Omental fat pad (tissue), 4 donors: Measurements from ENCODE around the gene TBC1D2. TPM values are rescaled to one million over a fixed set of nuclear protein-coding genes. Genes with fewer than 3 reads are reported as not detected.

ENCODE experiments used
- ATAC-seq: fragments of 150-250 bp; one replicate; pipeline ENCODE4 v1.9.1; 2016; ENCODE audit warnings: mild to moderate bottlenecking, moderate library complexity; ENCODE audit not compliant: low FRiP score
- DNase-seq: peaks from one replicate; pipeline ENCODE4 v3.0.0-alpha.2; 2019; ENCODE audit warnings: low spot score
- CTCF ChIP-seq, 3 donors: fragments of 450-650 bp; IDR thresholded peaks; one replicate each; pipeline ENCODE4 v1.5.1; 2016 to 2017; ENCODE audit warnings: antibody characterized with exemption in 3 of 3, mild to moderate bottlenecking in 3 of 3, moderate library complexity in 2 of 3
- total RNA-seq, 4 donors: library from RNA; depleted of rRNA; stranded (reverse); fragments of >200 nt; gene quantifications; one replicate each; pipeline ENCODE4 v1.1.0, GENCODE V29; 2016

TBC1D2 gene
- total RNA-seq, 4 donors from 2014 or later, result 7.6 to 37.9 (median 12.4) TPM

DNA sequence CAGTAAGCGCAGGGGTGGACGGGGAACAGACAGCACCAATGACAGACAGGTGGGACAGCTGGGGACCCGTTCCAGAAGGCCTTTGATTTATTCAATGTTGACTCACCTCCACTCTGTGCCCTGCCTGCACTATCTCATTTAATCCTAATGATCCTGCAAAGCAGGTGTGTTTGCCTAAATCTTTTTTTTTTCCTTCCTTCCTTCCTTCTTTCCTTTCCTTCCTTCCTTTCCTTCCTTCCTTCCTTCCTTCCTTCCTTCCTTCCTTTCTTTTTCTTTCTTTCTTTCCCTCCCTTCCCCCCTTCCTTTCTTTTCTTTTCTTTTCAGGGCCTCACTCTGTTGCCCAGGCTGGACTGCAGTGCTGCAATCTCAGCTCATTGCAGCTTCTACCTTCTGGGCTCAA is 45.9 kb downstream of the TBC1D2 start:
- DNase-seq (no peak), ATAC-seq (no peak)
- TF ChIP-seq CTCF (IDR thresholded peaks at IDR 0.05), result no peak

GRCh38 chr9:98208635-98209034 is 46.8 kb downstream of the TBC1D2 start:
- DNase-seq (no peak), ATAC-seq (no peak)
- TF ChIP-seq CTCF (IDR thresholded peaks at IDR 0.05), result no peak

DNA sequence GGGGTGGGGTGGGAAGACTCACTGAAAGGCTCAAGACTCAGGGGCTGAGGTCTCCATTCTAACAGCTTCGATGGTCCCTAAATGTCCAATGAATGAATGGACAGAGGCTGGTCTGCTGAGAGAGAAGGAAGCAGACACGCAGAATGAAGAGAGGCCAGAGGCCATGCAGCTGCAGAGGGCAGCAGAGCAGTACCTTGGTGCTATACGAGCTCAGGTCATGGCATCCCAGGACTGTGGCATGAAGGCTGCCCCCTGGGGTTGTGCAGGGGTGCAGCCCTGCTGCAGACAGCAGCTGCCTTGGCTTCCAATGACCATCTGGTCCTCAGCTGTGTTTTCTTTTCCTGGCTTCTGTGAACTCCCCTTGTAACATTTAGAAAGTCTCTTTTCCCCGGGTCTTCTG is 47.8 kb downstream of the TBC1D2 start:
- ATAC-seq (no peak), DNase-seq (no peak)
- no peak for TF ChIP-seq CTCF (IDR thresholded peaks at IDR 0.05)

- TF ChIP-seq CTCF (IDR thresholded peaks at IDR 0.05), result no peak
- DNase-seq (no peak), ATAC-seq (no peak)
Measured at GRCh38 chr9:98206754-98207153, 48.7 kb downstream of the TBC1D2 start.

DNA sequence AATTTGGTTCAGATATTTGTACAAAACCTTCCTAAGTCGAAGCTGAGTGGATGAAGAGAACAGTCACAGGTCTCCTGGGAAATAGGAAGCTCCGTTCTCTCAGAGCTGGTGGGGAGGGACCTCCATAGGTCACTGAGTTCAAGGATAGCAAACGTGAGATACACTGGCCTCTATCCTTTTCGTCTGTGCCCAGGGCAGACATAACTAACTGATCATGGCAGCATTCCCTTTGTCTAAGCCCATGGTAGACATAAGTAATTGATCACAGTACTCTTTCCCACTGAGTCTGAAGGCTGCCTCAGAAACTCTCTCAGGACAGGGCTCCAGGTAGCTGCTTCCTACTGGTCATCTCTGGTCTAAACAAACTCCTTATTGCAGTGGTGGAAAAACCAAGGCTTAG is 50.8 kb downstream of the TBC1D2 start:
- no peak for TF ChIP-seq CTCF (IDR thresholded peaks at IDR 0.05)

DNA sequence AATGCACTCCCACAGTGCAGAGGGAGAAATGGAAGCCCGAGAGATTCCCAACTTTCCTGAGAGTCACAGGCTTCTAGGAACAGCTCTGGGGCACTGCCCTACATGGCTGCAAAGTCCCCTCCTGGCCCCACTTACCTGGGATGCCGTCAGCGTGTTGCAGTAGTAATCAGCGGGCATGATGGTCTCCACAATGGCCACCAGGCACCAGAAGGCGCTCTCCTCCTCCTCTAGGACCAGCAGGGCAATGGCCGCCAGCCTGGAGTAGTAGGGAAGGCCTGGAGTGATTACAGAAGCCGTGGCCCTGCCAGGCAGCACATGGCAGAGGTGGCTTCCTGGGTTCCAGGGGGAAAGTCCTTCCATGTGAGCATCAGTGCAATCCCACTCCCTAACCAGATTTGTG is 52.3 kb downstream of the TBC1D2 start:
- TF ChIP-seq CTCF (IDR thresholded peaks at IDR 0.05), result no peak
- no peak for DNase-seq
- ATAC-seq, result no peak

More for the DNA sequence above, 50.8 kb downstream of the TBC1D2 start:
- no peak for DNase-seq
- ATAC-seq, result no peak

- DNase-seq (no peak), ATAC-seq (no peak)
- no peak for TF ChIP-seq CTCF (IDR thresholded peaks at IDR 0.05)
Measured at GRCh38 chr9:98202252-98202651, 53.2 kb downstream of the TBC1D2 start.
